Mucosa of rectum (tissue), 2 donors: ENCODE measurements around the gene RFK.

Experiments
- H3K27ac ChIP-seq, 2 donors: one replicate each; pipeline ENCODE4 v1.7.0; 2013; ENCODE audit warnings: inconsistent platforms in 2 of 2, low read depth in 2 of 2, low read length in 2 of 2
- H3K27me3 ChIP-seq, 2 donors: one replicate each; pipeline ENCODE4 v1.7.0; 2013; ENCODE audit warnings: low read length in 2 of 2; ENCODE audit not compliant: control insufficient read depth in 2 of 2, insufficient read depth in 2 of 2
- H3K36me3 ChIP-seq, 2 donors: one replicate each; pipeline ENCODE4 v1.7.0; 2013; ENCODE audit warnings: low read length in 2 of 2; ENCODE audit not compliant: control insufficient read depth in 2 of 2, insufficient read depth in 2 of 2
- H3K4me1 ChIP-seq, 2 donors: one replicate each; pipeline ENCODE4 v1.7.0; 2013; ENCODE audit warnings: low read length in 2 of 2, mild to moderate bottlenecking in 1 of 2; ENCODE audit not compliant: control insufficient read depth in 2 of 2, insufficient read depth in 2 of 2
- H3K4me3 ChIP-seq, 2 donors: one replicate each; pipeline ENCODE4 v1.7.0; 2013; ENCODE audit warnings: low read length in 2 of 2
- H3K9ac ChIP-seq, 2 donors: one replicate each; pipeline ENCODE4 v1.7.0; 2013; ENCODE audit warnings: low read length in 2 of 2, low read depth in 1 of 2, mild to moderate bottlenecking in 1 of 2
- H3K9me3 ChIP-seq, 2 donors: one replicate each; pipeline ENCODE4 v1.7.0; 2013; ENCODE audit warnings: low read length in 2 of 2; ENCODE audit not compliant: control insufficient read depth in 2 of 2
- donor health status: healthy.
- donor health status: Normal muscosa, but diverticular disease.

Gene RFK

DNA sequence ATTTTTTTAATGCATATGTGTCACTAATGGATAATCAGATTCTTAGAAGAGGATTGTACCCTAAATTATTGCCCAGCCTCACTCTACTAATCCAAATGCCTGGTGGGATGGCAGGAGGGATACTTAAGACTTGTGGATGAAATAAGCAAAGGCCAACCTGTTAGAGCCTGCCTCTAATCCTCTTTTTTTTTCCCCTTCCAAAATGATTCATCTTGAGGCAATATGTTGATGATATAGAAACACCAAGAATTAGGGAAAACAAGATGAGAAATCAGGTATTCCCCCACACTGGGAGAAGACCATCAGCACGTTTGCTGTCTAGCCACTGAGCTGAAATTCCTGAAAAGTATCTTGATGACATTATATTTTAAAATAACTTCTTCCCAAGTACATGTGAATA lies 52.0 kb downstream of the RFK start:
- H3K4me3 ChIP-seq: no peak overlapping the region
- no peaks in the 10 kb centered on the region for H3K4me1 ChIP-seq
- H3K27me3 ChIP-seq: no peaks in the 10 kb centered on the region
- H3K27ac ChIP-seq: no peak overlapping the region
- peaks cover 0 to 5% of the 10 kb centered on the region in 2 donors for H3K36me3 ChIP-seq
- no peak overlapping the region for H3K9ac ChIP-seq
- no peaks in the 10 kb centered on the region for H3K9me3 ChIP-seq

DNA sequence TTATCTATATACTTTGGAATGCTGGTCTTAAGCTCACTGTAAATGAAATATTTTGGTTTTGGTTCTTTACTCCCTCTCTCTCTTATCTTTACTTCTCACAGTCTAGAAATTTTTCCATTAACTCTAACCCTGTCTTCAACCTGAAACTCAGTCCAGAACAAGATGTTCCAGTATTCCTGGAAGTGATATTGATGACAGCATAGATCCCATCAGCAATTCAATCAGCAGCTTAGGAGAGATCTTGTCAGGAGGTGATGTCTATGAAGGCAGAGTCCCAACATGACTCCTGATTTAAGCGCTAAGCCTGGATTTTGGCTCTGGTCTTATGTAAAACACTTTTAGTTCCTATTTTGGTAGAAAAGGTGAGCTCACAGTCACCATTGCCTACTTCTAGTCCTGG lies 52.6 kb downstream of the RFK start:
- Histone ChIP-seq H3K27ac (no peak overlapping the region), H3K9me3 (no peaks in the 10 kb centered on the region), H3K9ac (no peak overlapping the region), H3K4me1 (no peaks in the 10 kb centered on the region), H3K4me3 (no peak overlapping the region), H3K27me3 (no peaks in the 10 kb centered on the region), H3K36me3 (peaks cover 0 to 5% of the 10 kb centered on the region in 2 donors)

DNA sequence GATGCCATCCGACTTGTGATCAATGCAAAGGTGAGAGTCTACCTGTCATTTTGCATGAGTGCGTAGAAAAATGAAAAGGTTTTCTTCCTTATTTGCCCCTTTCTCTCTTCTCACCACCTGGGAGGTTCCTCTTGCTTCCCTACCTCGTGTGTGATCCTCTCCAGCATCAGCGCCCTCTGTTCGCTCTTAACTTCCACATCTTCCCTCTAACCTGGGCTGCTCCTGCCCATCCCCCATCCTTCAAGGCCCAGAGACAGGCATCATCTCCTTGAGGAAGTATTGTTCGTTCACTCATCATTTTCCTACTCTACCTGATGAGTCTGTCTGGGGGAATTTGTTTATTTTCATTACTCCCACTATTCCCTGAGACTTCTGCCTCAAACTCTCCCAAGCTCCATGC lies 55.8 kb downstream of the RFK start:
- Histone ChIP-seq H3K9ac (no peak overlapping the region), H3K36me3 (peaks cover 0 to 5% of the 10 kb centered on the region in 2 donors), H3K9me3 (no peaks in the 10 kb centered on the region), H3K27me3 (no peaks in the 10 kb centered on the region), H3K4me3 (no peak overlapping the region), H3K27ac (no peak overlapping the region), H3K4me1 (no peaks in the 10 kb centered on the region)

- Histone ChIP-seq H3K4me1 (no peaks in the 10 kb centered on the region), H3K9ac (no peak overlapping the region), H3K36me3 (peaks cover 4 to 7% of the 10 kb centered on the region in 2 donors), H3K27me3 (no peaks in the 10 kb centered on the region), H3K4me3 (no peak overlapping the region), H3K27ac (no peak overlapping the region), H3K9me3 (no peaks in the 10 kb centered on the region)
Observed at GRCh38 chr9:76336027-76336426, 58.2 kb downstream of the RFK start.
